HepG2 (cell line): ENCODE data around the gene ATRN. TPM values are rescaled to one million over a fixed set of nuclear protein-coding genes. Genes with fewer than 3 reads are reported as not detected.

ENCODE experiments used
- AGO1 ChIP-seq: fragments of 200-400 bp; formaldehyde crosslinking; IDR thresholded peaks from 2 replicates; pipeline ENCODE4 v1.6.1; 2017; ENCODE audit warnings: mild to moderate bottlenecking, low read depth, low read length, moderate library complexity; ENCODE audit not compliant: poor library complexity, severe bottlenecking
- ATRX ChIP-seq: sonication (generic); formaldehyde crosslinking; IDR thresholded peaks from 2 replicates; pipeline ENCODE4 v1.4.0; 2020; ENCODE audit warnings: missing genetic modification reagents, borderline replicate concordance
- EHMT2 ChIP-seq: fragments of 200-600 bp; sonication (generic); IDR thresholded peaks from 2 replicates; pipeline ENCODE4 v1.7.0; 2017; ENCODE audit warnings: antibody characterized with exemption, low read depth, low read length, borderline replicate concordance
- NR2F6 ChIP-seq, 2 experiments: IDR thresholded peaks; 2 replicates each; pipeline ENCODE4 v1.6.1; 2016; ENCODE audit warnings: antibody characterized with exemption in 1 of 2, mild to moderate bottlenecking in 1 of 2
- RAD21 ChIP-seq: fragments of 450-650 bp; formaldehyde crosslinking; IDR thresholded peaks from 2 replicates; pipeline ENCODE4 v1.5.0; 2020; ENCODE audit warnings: mild to moderate bottlenecking
- RXRB ChIP-seq: IDR thresholded peaks from 2 replicates; pipeline ENCODE4 v1.6.1; 2016; ENCODE audit warnings: borderline replicate concordance, missing genetic modification reagents, missing compliant biosample characterization
- THRA ChIP-seq: sonication (generic); formaldehyde crosslinking; IDR thresholded peaks from 2 replicates; pipeline ENCODE4 v1.4.0; 2020; ENCODE audit warnings: missing genetic modification reagents, borderline replicate concordance
- USF2 ChIP-seq, 2 experiments: sonication (generic) in 1 of 2; formaldehyde crosslinking in 1 of 2; IDR thresholded peaks; 2 replicates each; pipeline versions ENCODE4 v1.5.1 to v1.6.1; 2011 to 2020; ENCODE audit warnings: borderline replicate concordance in 1 of 2, low read depth in 1 of 2, low read length in 1 of 2, mild to moderate bottlenecking in 1 of 2, missing genetic modification reagents in 1 of 2, moderate library complexity in 1 of 2
- XBP1 ChIP-seq: sonication (generic); formaldehyde crosslinking; IDR thresholded peaks from 2 replicates; pipeline ENCODE4 v1.5.0; 2020; ENCODE audit warnings: missing genetic modification reagents
- ZNF235 ChIP-seq: sonication (generic); formaldehyde crosslinking; IDR thresholded peaks from 2 replicates; pipeline ENCODE4 v1.8.1; 2023; ENCODE audit warnings: mild to moderate bottlenecking, missing genetic modification reagents, borderline replicate concordance
- polyA plus RNA-seq, 8 experiments: library from polyadenylated mRNA; depleted of rRNA in 3 of 8; stranded (reverse) in 7 of 8; unstranded in 1 of 8; fragments of >200 nt; fragmentation: Illumina TruSeq in 4 of 8; extraction: Trizol in 4 of 8; gene quantifications; 2 replicates each; pipeline versions ENCODE4 v1.2.1 to v1.2.3, GENCODE V29; 2011 to 2016; ENCODE audit warnings: low read depth in 4 of 8, missing spikeins in 1 of 8, mixed read lengths in 1 of 8; ENCODE audit not compliant: insufficient read depth in 1 of 8
- total RNA-seq, 5 experiments: library from RNA; depleted of rRNA; stranded (reverse); fragments of >200 nt; fragmentation: Illumina TruSeq; extraction: Trizol; gene quantifications; 2 replicates each; pipeline ENCODE4 v1.2.3, GENCODE V29; 2016; ENCODE audit warnings: low read depth in 1 of 5
- TF ChIP-seq, protein P1 (sequence below): IDR thresholded peaks from 2 replicates; pipeline ENCODE4 v1.6.1; 2016; ENCODE audit warnings: low read depth, missing genetic modification reagents, missing compliant biosample characterization
- TF ChIP-seq, protein P2 (sequence below): sonication (generic); formaldehyde crosslinking; IDR thresholded peaks from 2 replicates; pipeline ENCODE4 v1.5.1; 2020; ENCODE audit warnings: mild to moderate bottlenecking, missing genetic modification reagents

Gene ATRN
- total and polyA plus RNA-seq, 2 of the 13 experiments (the other 11 are each of a cell fraction or from before 2014, with no cell fraction given) = 44.2 to 81.1 TPM

- TF ChIP-seq AGO1 (peak; percentile 24), USF2 (IDR thresholded peaks at IDR 0.05; ENCODE audit: low read depth, low read length) (no peak), USF2 (CRISPR knock-in tag; IDR thresholded peaks at IDR 0.05; ENCODE audit: borderline replicate concordance) (no peak), ATRX (CRISPR knock-in tag) (no peak), NR2F6 (IDR thresholded peaks at IDR 0.05) (no peak), NR2F6 (CRISPR knock-in tag; IDR thresholded peaks at IDR 0.05) (no peak), RXRB (CRISPR knock-in tag) (no peak; the same call in 1 of the 2 replicates), RAD21 (CRISPR knock-in tag) (0 out of 2 replicates have a peak, but pooled peaks have one; percentile 36), THRA (CRISPR knock-in tag) (no peak), EHMT2 (no peak), ZNF235 (CRISPR knock-in tag) (no peak), XBP1 (CRISPR knock-in tag) (no peak)
- TF ChIP-seq, protein P1, sequence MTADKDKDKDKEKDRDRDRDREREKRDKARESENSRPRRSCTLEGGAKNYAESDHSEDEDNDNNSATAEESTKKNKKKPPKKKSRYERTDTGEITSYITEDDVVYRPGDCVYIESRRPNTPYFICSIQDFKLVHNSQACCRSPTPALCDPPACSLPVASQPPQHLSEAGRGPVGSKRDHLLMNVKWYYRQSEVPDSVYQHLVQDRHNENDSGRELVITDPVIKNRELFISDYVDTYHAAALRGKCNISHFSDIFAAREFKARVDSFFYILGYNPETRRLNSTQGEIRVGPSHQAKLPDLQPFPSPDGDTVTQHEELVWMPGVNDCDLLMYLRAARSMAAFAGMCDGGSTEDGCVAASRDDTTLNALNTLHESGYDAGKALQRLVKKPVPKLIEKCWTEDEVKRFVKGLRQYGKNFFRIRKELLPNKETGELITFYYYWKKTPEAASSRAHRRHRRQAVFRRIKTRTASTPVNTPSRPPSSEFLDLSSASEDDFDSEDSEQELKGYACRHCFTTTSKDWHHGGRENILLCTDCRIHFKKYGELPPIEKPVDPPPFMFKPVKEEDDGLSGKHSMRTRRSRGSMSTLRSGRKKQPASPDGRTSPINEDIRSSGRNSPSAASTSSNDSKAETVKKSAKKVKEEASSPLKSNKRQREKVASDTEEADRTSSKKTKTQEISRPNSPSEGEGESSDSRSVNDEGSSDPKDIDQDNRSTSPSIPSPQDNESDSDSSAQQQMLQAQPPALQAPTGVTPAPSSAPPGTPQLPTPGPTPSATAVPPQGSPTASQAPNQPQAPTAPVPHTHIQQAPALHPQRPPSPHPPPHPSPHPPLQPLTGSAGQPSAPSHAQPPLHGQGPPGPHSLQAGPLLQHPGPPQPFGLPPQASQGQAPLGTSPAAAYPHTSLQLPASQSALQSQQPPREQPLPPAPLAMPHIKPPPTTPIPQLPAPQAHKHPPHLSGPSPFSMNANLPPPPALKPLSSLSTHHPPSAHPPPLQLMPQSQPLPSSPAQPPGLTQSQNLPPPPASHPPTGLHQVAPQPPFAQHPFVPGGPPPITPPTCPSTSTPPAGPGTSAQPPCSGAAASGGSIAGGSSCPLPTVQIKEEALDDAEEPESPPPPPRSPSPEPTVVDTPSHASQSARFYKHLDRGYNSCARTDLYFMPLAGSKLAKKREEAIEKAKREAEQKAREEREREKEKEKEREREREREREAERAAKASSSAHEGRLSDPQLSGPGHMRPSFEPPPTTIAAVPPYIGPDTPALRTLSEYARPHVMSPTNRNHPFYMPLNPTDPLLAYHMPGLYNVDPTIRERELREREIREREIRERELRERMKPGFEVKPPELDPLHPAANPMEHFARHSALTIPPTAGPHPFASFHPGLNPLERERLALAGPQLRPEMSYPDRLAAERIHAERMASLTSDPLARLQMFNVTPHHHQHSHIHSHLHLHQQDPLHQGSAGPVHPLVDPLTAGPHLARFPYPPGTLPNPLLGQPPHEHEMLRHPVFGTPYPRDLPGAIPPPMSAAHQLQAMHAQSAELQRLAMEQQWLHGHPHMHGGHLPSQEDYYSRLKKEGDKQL = no peak
- TF ChIP-seq, protein P2, sequence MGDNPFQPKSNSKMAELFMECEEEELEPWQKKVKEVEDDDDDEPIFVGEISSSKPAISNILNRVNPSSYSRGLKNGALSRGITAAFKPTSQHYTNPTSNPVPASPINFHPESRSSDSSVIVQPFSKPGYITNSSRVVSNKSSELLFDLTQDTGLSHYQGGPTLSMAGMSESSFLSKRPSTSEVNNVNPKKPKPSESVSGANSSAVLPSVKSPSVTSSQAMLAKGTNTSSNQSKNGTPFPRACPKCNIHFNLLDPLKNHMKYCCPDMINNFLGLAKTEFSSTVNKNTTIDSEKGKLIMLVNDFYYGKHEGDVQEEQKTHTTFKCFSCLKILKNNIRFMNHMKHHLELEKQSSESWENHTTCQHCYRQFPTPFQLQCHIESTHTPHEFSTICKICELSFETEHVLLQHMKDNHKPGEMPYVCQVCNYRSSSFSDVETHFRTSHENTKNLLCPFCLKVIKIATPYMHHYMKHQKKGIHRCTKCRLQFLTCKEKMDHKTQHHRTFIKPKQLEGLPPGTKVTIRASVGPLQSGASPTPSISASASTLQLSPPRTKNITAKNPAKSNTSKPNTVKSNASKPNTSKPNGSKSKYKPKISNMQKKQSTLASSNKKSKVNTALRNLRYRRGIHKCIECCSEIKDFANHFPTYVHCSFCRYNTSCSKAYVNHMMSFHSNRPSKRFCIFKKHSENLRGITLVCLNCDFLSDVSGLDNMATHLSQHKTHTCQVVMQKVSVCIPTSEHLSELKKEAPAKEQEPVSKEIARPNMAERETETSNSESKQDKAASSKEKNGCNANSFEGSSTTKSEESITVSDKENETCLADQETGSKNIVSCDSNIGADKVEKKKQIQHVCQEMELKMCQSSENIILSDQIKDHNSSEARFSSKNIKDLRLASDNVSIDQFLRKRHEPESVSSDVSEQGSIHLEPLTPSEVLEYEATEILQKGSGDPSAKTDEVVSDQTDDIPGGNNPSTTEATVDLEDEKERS (CRISPR knock-in tag) = no peak
These were observed 188.9 kb downstream of the ATRN start (continued) for GRCh38 chr20:3659492-3660261.
